A549 (cell line): Measurements from ENCODE around the gene C18orf63. TPM values are rescaled to one million over a fixed set of nuclear protein-coding genes. Genes with fewer than 3 reads are reported as not detected.

Experiments
- ATAC-seq, 2 experiments: fragments of 200-7000 bp in 1 of 2; fragments of >200 bp in 1 of 2; cut with Nextera tagmentation in 1 of 2; cut with Tn5 transposase in 1 of 2; 3 replicates each; pipeline versions ENCODE4 v1.8.0 to v1.9.1; 2018 to 2020; ENCODE audit warnings: mild to moderate bottlenecking in 1 of 2, moderate library complexity in 1 of 2
- CTCF ChIA-PET: fragments of 300-600 bp; sonication (Branson Sonifier 250); formaldehyde crosslinking; extraction: SDS; loops from one replicate; lab custom pipeline; 2021; ENCODE audit warnings: antibody characterized with exemption, inconsistent platforms; lab: Yijun Ruan, JAX
- POLR2A ChIA-PET: fragments of 350-600 bp; formaldehyde crosslinking; extraction: SDS; loops from one replicate; lab custom pipeline; 2021; ENCODE audit warnings: antibody characterized with exemption, inconsistent platforms; lab: Yijun Ruan, JAX
- DNase-seq, 2 experiments: peaks; one replicate each; pipeline versions ENCODE4 v3.0.0 to v3.0.0-alpha.2; 2011 to 2016; ENCODE audit warnings: low read depth in 1 of 2, low spot score in 1 of 2
- FAIRE-seq: peaks from 2 replicates; lab custom pipeline; 2011; peaks lifted over from hg19 to GRCh38; lab: Jason Lieb, UNC
- H3K27ac ChIP-seq, 2 experiments: fragments of >200 bp; sonication (Bioruptor Twin); formaldehyde crosslinking; 3 replicates each; pipeline ENCODE4 v1.5.1; 2016 to 2017
- H3K4me1 ChIP-seq: fragments of >200 bp; sonication (Bioruptor Twin); formaldehyde crosslinking; 3 replicates; pipeline ENCODE4 v1.6.1; 2016
- H3K4me2 ChIP-seq: fragments of >200 bp; sonication (Bioruptor Twin); formaldehyde crosslinking; 3 replicates; pipeline ENCODE4 v1.6.1; 2016
- H3K4me3 ChIP-seq: fragments of >200 bp; sonication (Bioruptor Twin); formaldehyde crosslinking; 3 replicates; pipeline ENCODE4 v1.5.1; 2016
- H3K9me3 ChIP-seq: fragments of >200 bp; sonication (Bioruptor Twin); formaldehyde crosslinking; 3 replicates; pipeline ENCODE4 v1.6.1; 2016
- CEBPB ChIP-seq, 2 experiments: fragments of >200 bp in 1 of 2; sonication (Bioruptor Twin) in 1 of 2; formaldehyde crosslinking in 1 of 2; IDR thresholded peaks; 2 replicates each; pipeline ENCODE4 v1.6.1; 2012 to 2016
- CHD2 ChIP-seq: fragments of 150-350 bp; IDR thresholded peaks from 2 replicates; pipeline ENCODE4 v1.6.1; 2014; ENCODE audit warnings: low read length; ENCODE audit not compliant: partially characterized antibody
- GATA3 ChIP-seq: IDR thresholded peaks from 2 replicates; pipeline ENCODE4 v1.6.1; 2012; ENCODE audit warnings: borderline replicate concordance
- HEYL ChIP-seq: fragments of 250-450 bp; sonication (Bioruptor Pico); IDR thresholded peaks from 2 replicates; pipeline ENCODE4 v1.8.0; 2021; ENCODE audit warnings: mild to moderate bottlenecking, moderate library complexity
- HOXA7 ChIP-seq: fragments of 250-450 bp; sonication (Bioruptor Pico); IDR thresholded peaks from 2 replicates; pipeline ENCODE4 v1.5.0; 2020; ENCODE audit warnings: mild to moderate bottlenecking, moderate library complexity
- MAFK ChIP-seq: fragments of 450-650 bp; IDR thresholded peaks from 2 replicates; pipeline ENCODE4 v1.6.1; 2014; ENCODE audit not compliant: partially characterized antibody
- MYC ChIP-seq: IDR thresholded peaks from 2 replicates; pipeline ENCODE4 v1.6.1; 2012; ENCODE audit warnings: mild to moderate bottlenecking, inconsistent platforms, low read length, improper control_type of control experiment, borderline replicate concordance
- NR3C1 ChIP-seq: fragments of >200 bp; sonication (Bioruptor Twin); formaldehyde crosslinking; IDR thresholded peaks from 3 replicates; pipeline ENCODE4 v1.6.1; 2017
- PBX3 ChIP-seq: IDR thresholded peaks from 2 replicates; pipeline ENCODE4 v1.6.1; 2012
- RCOR1 ChIP-seq: fragments of 150-350 bp; IDR thresholded peaks from 2 replicates; pipeline ENCODE4 v1.6.1; 2014; ENCODE audit warnings: antibody characterized with exemption, low read length, low read depth
- RFX5 ChIP-seq: fragments of 450-650 bp; IDR thresholded peaks from 2 replicates; pipeline ENCODE4 v1.7.1; 2014; ENCODE audit warnings: antibody characterized with exemption, mild to moderate bottlenecking, moderate library complexity
- RNF2 ChIP-seq: fragments of 200-600 bp; sonication (generic); IDR thresholded peaks from 2 replicates; pipeline ENCODE4 v1.6.1; 2016; ENCODE audit warnings: low read depth, mild to moderate bottlenecking, antibody characterized with exemption, moderate library complexity, borderline replicate concordance
- SMC3 ChIP-seq: fragments of >200 bp; sonication (Bioruptor Twin); formaldehyde crosslinking; IDR thresholded peaks from 3 replicates; pipeline ENCODE4 v1.6.1; 2018; ENCODE audit warnings: inconsistent platforms
- TP53 ChIP-seq: fragments of 250-450 bp; sonication (Bioruptor Pico); IDR thresholded peaks from 2 replicates; pipeline ENCODE4 v1.5.0; 2021; ENCODE audit warnings: mild to moderate bottlenecking, moderate library complexity
- ZFP36 ChIP-seq: fragments of 450-650 bp; IDR thresholded peaks from 2 replicates; pipeline ENCODE4 v1.6.1; 2014; ENCODE audit warnings: borderline replicate concordance; ENCODE audit not compliant: partially characterized antibody
- ZNF302 ChIP-seq: fragments of 250-450 bp; sonication (Bioruptor Pico); IDR thresholded peaks from 2 replicates; pipeline ENCODE4 v1.9.0; 2021; ENCODE audit warnings: inconsistent platforms, mild to moderate bottlenecking, moderate library complexity
- WGBS: methylation state at CpG from one replicate; pipeline ENCODE4 v1.1.6; 2017; ENCODE audit errors: missing lambda C conversion rate; 5-methylcytosine and 5-hydroxymethylcytosine counted together
- polyA plus RNA-seq, 4 experiments: library from polyadenylated mRNA; depleted of rRNA in 3 of 4; stranded (reverse); fragments of >200 nt; fragmentation: RNase III in 1 of 4; extraction: RNeasy Plus Mini Kit Qiagen cat#74134 plus additional on column Dnase treatment in 1 of 4; gene quantifications; 2 replicates in 3 of 4; 3 replicates in 1 of 4; pipeline ENCODE4 v1.2.3, GENCODE V29; 2011 to 2017
- TF ChIP-seq, protein P1 (sequence below): fragments of 250-450 bp; sonication (Bioruptor Pico); IDR thresholded peaks from 2 replicates; pipeline ENCODE4 v1.5.0; 2021; ENCODE audit warnings: mild to moderate bottlenecking, moderate library complexity, borderline replicate concordance

C18orf63 gene
- polyA plus RNA-seq, 2 of the 4 experiments (the other 2 are of a cell fraction) = not detected

DNA sequence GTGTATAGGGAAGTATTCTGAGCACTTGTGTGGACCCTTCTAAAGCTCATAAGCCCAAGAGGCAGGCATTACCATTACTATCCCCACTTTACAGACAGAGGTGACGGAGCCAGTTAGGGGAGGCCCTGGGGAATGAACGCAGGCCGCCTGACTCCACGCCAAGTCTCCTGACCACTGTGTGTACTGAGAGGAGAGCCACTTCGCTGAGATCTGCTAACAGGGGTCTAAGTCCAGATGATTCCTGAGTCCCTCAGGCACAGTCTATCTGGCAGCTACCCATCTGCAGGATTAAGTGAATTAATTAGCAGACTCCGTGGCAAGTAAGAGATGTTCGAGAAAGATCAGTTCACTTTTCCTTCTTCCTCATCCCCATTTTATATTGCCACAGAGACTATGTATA lies 37.6 kb upstream of the C18orf63 start (continued):
- TF ChIP-seq, protein P1, sequence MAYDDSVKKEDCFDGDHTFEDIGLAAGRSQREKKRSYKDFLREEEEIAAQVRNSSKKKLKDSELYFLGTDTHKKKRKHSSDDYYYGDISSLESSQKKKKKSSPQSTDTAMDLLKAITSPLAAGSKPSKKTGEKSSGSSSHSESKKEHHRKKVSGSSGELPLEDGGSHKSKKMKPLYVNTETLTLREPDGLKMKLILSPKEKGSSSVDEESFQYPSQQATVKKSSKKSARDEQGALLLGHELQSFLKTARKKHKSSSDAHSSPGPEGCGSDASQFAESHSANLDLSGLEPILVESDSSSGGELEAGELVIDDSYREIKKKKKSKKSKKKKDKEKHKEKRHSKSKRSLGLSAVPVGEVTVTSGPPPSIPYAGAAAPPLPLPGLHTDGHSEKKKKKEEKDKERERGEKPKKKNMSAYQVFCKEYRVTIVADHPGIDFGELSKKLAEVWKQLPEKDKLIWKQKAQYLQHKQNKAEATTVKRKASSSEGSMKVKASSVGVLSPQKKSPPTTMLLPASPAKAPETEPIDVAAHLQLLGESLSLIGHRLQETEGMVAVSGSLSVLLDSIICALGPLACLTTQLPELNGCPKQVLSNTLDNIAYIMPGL (CRISPR knock-in tag) = no peak

DNA sequence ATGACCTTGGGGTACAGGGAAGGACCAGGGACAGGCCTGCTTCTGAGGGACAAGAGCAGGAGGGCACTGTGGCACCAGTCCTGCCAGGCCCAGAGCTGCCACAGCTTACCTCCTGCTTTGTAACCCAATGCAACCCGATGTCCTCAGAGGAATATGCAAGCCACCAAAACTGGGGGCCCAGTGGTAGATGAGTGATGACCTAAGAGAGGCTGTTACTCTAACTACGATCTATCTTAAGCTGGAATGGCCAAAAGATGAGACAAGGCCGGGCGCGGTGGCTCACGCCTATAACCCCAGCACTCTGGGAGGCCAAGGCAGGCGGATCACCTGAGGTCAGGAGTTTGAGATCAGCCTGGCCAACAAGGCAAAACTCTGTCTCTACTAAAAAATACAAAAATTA lies 36.7 kb upstream of the C18orf63 start:
- FAIRE-seq (no peak), ATAC-seq (no peak), DNase-seq (no peak)
- Histone ChIP-seq H3K4me1 (peaks cover 26% of the 10 kb centered on the region), H3K9me3 (no peaks in the 10 kb centered on the region), H3K4me2 (no peak overlapping the region), H3K27ac (no peak overlapping the region), H3K4me3 (no peak overlapping the region)
- POLR2A ChIA-PET = no interaction called here
- CTCF ChIA-PET = no interaction called here
- WGBS = 91% methylated on average over 3 of the region's 7 CpGs
- TF ChIP-seq HEYL (no peak), NR3C1 (no peak), RFX5 (no peak), HOXA7 (no peak), PBX3 (no peak), ZNF302 (CRISPR knock-in tag) (no peak), SMC3 (no peak)

DNA sequence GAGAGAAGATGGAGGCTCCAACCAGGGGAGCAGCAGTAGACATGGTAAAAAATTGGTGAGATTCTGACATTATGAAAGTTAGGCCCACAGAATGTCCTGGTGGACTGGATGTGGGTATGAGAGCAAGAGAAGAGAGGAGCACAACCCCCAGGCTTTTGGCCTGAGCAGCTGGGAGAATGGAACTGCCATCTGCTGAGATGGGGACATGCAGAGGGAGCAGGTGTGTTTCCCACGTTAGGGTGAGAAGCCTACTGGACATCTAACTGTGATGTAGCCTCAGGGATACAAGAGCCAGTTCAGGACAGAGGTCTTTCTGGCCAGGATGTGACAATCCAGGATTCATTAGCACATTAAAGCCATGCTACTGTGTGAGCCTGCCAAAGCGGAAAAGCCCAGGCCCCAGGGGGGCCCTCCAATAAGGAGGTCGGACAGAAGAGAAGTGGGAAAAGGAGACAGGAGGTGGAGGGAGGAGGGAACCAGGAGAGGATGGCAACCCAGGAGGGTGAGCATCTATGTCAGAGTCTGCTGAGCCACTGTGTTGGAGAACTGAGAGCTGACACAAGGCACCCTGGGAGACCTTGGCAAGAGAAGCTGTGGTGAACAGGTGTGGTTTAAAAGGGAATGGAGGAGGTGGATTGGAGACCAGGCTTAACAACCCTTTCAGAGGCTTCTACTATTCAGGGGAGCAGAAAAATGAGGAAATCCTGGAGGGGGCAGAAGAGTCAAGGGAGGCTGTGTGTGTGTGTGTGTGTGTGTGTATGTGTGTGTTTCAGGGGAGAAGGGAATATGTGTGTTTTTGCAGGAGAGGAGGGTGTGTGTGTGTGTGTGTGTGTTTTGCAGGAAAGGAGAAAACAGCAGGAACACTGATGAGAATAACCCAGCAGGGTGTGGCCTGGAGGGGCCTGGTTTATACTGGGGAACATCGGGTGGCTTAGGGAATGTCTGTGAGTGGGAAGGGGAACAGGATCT lies 34.3 kb upstream of the C18orf63 start:
- Histone ChIP-seq H3K4me3 (no peak overlapping the region), H3K9me3 (no peaks in the 10 kb centered on the region), H3K27ac (peak overlapping the region; percentile 58 to 64; a peak in 5 of 6 replicates), H3K4me2 (peak overlapping the region; percentile 44), H3K4me1 (peaks cover 39% of the 10 kb centered on the region)
- DNase-seq (no peak), FAIRE-seq (no peak), ATAC-seq (no peak; a peak in 1 of 6 replicates)
- TF ChIP-seq MAFK (no peak), CEBPB (IDR thresholded peaks at IDR 0.05) (no peak), TP53 (CRISPR knock-in tag) (no peak), ZFP36 (no peak), RCOR1 (no peak), CHD2 (no peak), GATA3 (no peak), RNF2 (no peak)
- ChIA-PET POLR2A (no interaction called here), CTCF (no interaction called here)
- WGBS = 66% methylated on average over 4 of the region's 4 CpGs

DNA sequence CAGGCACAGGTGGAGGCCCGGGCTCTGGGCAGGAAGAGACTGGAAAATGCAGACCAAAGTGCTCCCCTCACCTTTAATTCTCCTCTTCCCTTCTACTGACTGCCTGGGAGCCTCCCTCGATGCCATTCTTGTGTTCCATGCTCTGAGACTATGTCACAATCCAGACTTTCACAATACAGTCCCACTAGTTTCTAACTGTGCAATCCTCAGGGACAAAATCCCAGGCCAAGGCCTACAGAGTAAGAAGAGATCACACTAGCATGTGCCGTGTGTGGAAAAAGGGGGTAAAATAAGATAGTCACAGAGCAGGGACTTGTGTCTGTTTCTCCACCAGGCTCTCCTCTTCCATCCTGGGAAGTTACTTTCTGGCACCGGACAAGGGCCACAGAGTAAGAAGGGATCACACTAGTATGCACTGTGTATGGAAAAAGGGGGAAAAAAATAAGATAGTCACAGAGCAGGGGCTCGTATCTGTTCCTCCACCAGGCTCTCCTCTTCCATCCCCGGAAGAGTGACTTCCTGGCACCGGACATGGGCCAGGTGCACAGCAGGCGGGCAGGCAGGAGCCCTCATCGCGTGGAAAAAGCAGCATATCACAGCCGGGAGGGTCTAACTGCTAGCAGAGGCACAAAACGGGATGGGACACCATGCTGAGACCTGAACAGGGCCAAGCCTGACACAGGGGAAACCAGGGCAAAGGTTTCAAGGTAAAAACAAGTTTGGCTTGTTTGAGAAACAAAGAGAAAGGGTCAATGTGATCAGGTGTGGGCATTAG lies 33.5 kb upstream of the C18orf63 start:
- 0 out of 6 replicates have a peak, but pooled peaks of 1 of the 2 experiments have one; percentile 13 for ATAC-seq
- ChIA-PET CTCF (no interaction called here), POLR2A (no interaction called here)
- no peak for FAIRE-seq
- WGBS = 82% methylated on average over 12 of the region's 12 CpGs
- DNase-seq = no peak
- Histone ChIP-seq H3K27ac (peak overlapping the region; percentile 58 to 64; a peak in 5 of 6 replicates), H3K9me3 (no peaks in the 10 kb centered on the region), H3K4me3 (no peak overlapping the region), H3K4me2 (peak overlapping the region; percentile 44), H3K4me1 (peaks cover 48% of the 10 kb centered on the region)
- TF ChIP-seq MYC (no peak), CEBPB (IDR thresholded peaks at IDR 0.05) (peak in 1 of 2 experiments; percentile 20; a peak in 1 of 4 replicates)
